ENCODE results near the gene WDR81. TPM values are rescaled to one million over a fixed set of nuclear protein-coding genes. Genes with fewer than 3 reads are reported as not detected.
A peak's percentile ranks its signal among the peaks of the same experiment; 100 is the strongest.

The WDR81 gene
- total and polyA plus RNA-seq, 2 donors (not counting 1 experiment from before 2014, with no cell fraction given): 52.7 to 102 TPM

GRCh38 chr17:1776857-1777256 lies 52.4 kb downstream of the WDR81 start:
- no peak for DNase-seq
- no peaks in the 10 kb centered on the region for H3K79me2 ChIP-seq (ENCODE audit: control insufficient read depth, insufficient read depth, low read length)
- 90% methylated on average over 5 of the region's 7 CpGs for WGBS (ENCODE audit: insufficient coverage)
- POLR2A ChIA-PET: interaction anchor here (1.3 kb wide), 1 partner anchor 53 kb away, joined by 3 read pairs; no protein-coding TSS in a partner anchor
- H4K20me1 ChIP-seq (ENCODE audit: control insufficient read depth, insufficient read depth, low read length, poor library complexity, severe bottlenecking): no peaks in the 10 kb centered on the region
- ATAC-seq (ENCODE audit: low read depth): no peak
- no peak overlapping the region for H3K4me3 ChIP-seq (ENCODE audit: control extremely low read depth in 1 of 5, extremely low read depth in 1 of 5, insufficient read depth in 1 of 5, low read depth in 2 of 5, low read length in 4 of 5)
- H3K27ac Mint-ChIP-seq: peak overlapping the region; percentile 74
- CTCF ChIA-PET: interaction anchor here (0.8 to 3.3 kb wide), 3 partner anchors 13 to 107 kb away, joined by 3 to 10 read pairs (median 3); no protein-coding TSS in a partner anchor
- no peak overlapping the region for H3K27ac ChIP-seq (ENCODE audit: low read length in 2 of 2)
- peaks cover 0 to 29% of the 10 kb centered on the region in 2 experiments for H3K36me3 ChIP-seq (replicated peaks in 1 of 2; ENCODE audit: control extremely low read depth in 1 of 2, control insufficient read depth in 1 of 2, extremely low read depth in 1 of 2, insufficient read depth in 2 of 2, low read length in 1 of 2)
- no peaks in the 10 kb centered on the region for H3K9me3 ChIP-seq (ENCODE audit: control extremely low read depth in 1 of 3, control insufficient read depth in 2 of 3, insufficient read depth in 1 of 3, low read length in 2 of 3)
- intact Hi-C loops (cut with micrococcal nuclease): no loop called here
- H3K4me3 Mint-ChIP-seq: no peak overlapping the region
- H3K4me1 Mint-ChIP-seq: peaks cover 8% of the 10 kb centered on the region
- H3K9ac ChIP-seq (ENCODE audit: low read length): no peak overlapping the region
- no peaks in the 10 kb centered on the region for H3K9me3 Mint-ChIP-seq (ENCODE audit: insufficient read depth)
- no peaks in the 10 kb centered on the region for H3K27me3 Mint-ChIP-seq
- no peak overlapping the region for H2AFZ ChIP-seq (ENCODE audit: insufficient read depth, low read depth, low read length, poor library complexity, severe bottlenecking)
- no peak overlapping the region for H3K4me2 ChIP-seq (replicated peaks; ENCODE audit: low read depth, low read length, poor library complexity, severe bottlenecking)
- TF ChIP-seq CTCF (IDR thresholded peaks at IDR 0.05): no peak
- TF ChIP-seq EZH2 (IDR thresholded peaks at IDR 0.05; ENCODE audit: borderline replicate concordance, insufficient read depth, low read depth, low read length, poor library complexity, severe bottlenecking): no peak
- no peaks in the 10 kb centered on the region for H3K27me3 ChIP-seq (replicated peaks in 1 of 4; ENCODE audit: control extremely low read depth in 1 of 4, control insufficient read depth in 3 of 4, insufficient read depth in 4 of 4, low read length in 3 of 4)
- peaks cover 3 to 10% of the 10 kb centered on the region in 2 donors for H3K4me1 ChIP-seq (ENCODE audit: control insufficient read depth in 2 of 2, insufficient read depth in 2 of 2, low read length in 2 of 2)

GRCh38 chr17:1779571-1780131 lies 55.1 kb downstream of the WDR81 start:
- Histone ChIP-seq H4K20me1 (ENCODE audit: control insufficient read depth, insufficient read depth, low read length, poor library complexity, severe bottlenecking) (no peaks in the 10 kb centered on the region), H3K4me3 (ENCODE audit: control extremely low read depth in 1 of 5, extremely low read depth in 1 of 5, insufficient read depth in 1 of 5, low read depth in 2 of 5, low read length in 4 of 5) (no peak overlapping the region), H3K27ac (ENCODE audit: low read length in 2 of 2) (no peak overlapping the region), H3K79me2 (ENCODE audit: control insufficient read depth, insufficient read depth, low read length) (no peaks in the 10 kb centered on the region), H3K9me3 (ENCODE audit: control extremely low read depth in 1 of 3, control insufficient read depth in 2 of 3, insufficient read depth in 1 of 3, low read length in 2 of 3) (no peaks in the 10 kb centered on the region), H2AFZ (ENCODE audit: insufficient read depth, low read depth, low read length, poor library complexity, severe bottlenecking) (no peak overlapping the region), H3K27me3 (replicated peaks in 1 of 4; ENCODE audit: control extremely low read depth in 1 of 4, control insufficient read depth in 3 of 4, insufficient read depth in 4 of 4, low read length in 3 of 4) (no peaks in the 10 kb centered on the region), H3K36me3 (replicated peaks in 1 of 2; ENCODE audit: control extremely low read depth in 1 of 2, control insufficient read depth in 1 of 2, extremely low read depth in 1 of 2, insufficient read depth in 2 of 2, low read length in 1 of 2) (peaks cover 0 to 37% of the 10 kb centered on the region in 2 experiments), H3K9ac (ENCODE audit: low read length) (no peak overlapping the region), H3K4me2 (replicated peaks; ENCODE audit: low read depth, low read length, poor library complexity, severe bottlenecking) (no peak overlapping the region), H3K4me1 (ENCODE audit: control insufficient read depth in 2 of 2, insufficient read depth in 2 of 2, low read length in 2 of 2) (peaks cover 27 to 30% of the 10 kb centered on the region in 2 donors)
- H3K4me3 Mint-ChIP-seq: no peak overlapping the region
- no peaks in the 10 kb centered on the region for H3K9me3 Mint-ChIP-seq (ENCODE audit: insufficient read depth)
- intact Hi-C loops (cut with micrococcal nuclease): no loop called here
- 100% methylated on average over 1 of the region's 8 CpGs for WGBS (ENCODE audit: insufficient coverage)
- DNase-seq (no peak), ATAC-seq (ENCODE audit: low read depth) (no peak)
- TF ChIP-seq CTCF (IDR thresholded peaks at IDR 0.05): no peak
- no peak for TF ChIP-seq EZH2 (IDR thresholded peaks at IDR 0.05; ENCODE audit: borderline replicate concordance, insufficient read depth, low read depth, low read length, poor library complexity, severe bottlenecking)
- H3K27ac Mint-ChIP-seq: no peak overlapping the region
- CTCF ChIA-PET: interaction anchor here (0.9 to 1.0 kb wide), 2 partner anchors 58 to 59 kb away, joined by 3 read pairs; no protein-coding TSS in a partner anchor
- peaks cover 28% of the 10 kb centered on the region for H3K4me1 Mint-ChIP-seq
- POLR2A ChIA-PET: interaction anchor here (0.6 to 0.7 kb wide), 2 partner anchors 12 to 764 kb away, joined by 4 read pairs; no protein-coding TSS in a partner anchor
- no peaks in the 10 kb centered on the region for H3K27me3 Mint-ChIP-seq
